ENCODE data around the gene PDLIM1. TPM values are rescaled to one million over a fixed set of nuclear protein-coding genes. Genes with fewer than 3 reads are reported as not detected.
A peak's percentile ranks its signal among the peaks of the same experiment; 100 is the strongest.

The PDLIM1 gene
- total RNA-seq, result 67.1 TPM

- DNase-seq (ENCODE audit: low spot score) (peak; percentile 86), ATAC-seq (peak; percentile 90)
These were observed at the start of gene PDLIM1 for GRCh38 chr10:95290461-95291364. Gene PDLIM1, minus strand, starts transcription at chr10:95291003. Its CDS starts 88 bp downstream, at chr10:95290915.

GRCh38 chr10:95339863-95340262, 49.1 kb upstream of the PDLIM1 start:
- ATAC-seq (no peak), DNase-seq (ENCODE audit: low spot score) (no peak)

GRCh38 chr10:95337423-95338160, 46.8 kb upstream of the PDLIM1 start:
- ATAC-seq, result peak; percentile 37
- no peak for DNase-seq (ENCODE audit: low spot score)

- ATAC-seq, result no peak
- DNase-seq (ENCODE audit: low spot score), result no peak
These were observed 45.9 kb upstream of the PDLIM1 start for GRCh38 chr10:95336702-95337101.

GRCh38 chr10:95335933-95336699, 45.3 kb upstream of the PDLIM1 start:
- DNase-seq (ENCODE audit: low spot score), result no peak
- ATAC-seq, result no peak

GRCh38 chr10:95334805-95335144, 44.0 kb upstream of the PDLIM1 start:
- no peak for DNase-seq (ENCODE audit: low spot score)
- no peak for ATAC-seq

- DNase-seq (ENCODE audit: low spot score) (no peak), ATAC-seq (peak; percentile 60)
These were observed 43.4 kb upstream of the PDLIM1 start for GRCh38 chr10:95333997-95334804.

- DNase-seq (ENCODE audit: low spot score), result no peak
- ATAC-seq, result no peak
These were observed 42.0 kb upstream of the PDLIM1 start for GRCh38 chr10:95332666-95333249.

- ATAC-seq (no peak), DNase-seq (ENCODE audit: low spot score) (no peak)
These were observed 40.9 kb upstream of the PDLIM1 start for GRCh38 chr10:95331596-95332130.

- ATAC-seq, result peak; percentile 39
- no peak for DNase-seq (ENCODE audit: low spot score)
These were observed 40.2 kb upstream of the PDLIM1 start for GRCh38 chr10:95330966-95331453.

GRCh38 chr10:95329296-95329695, 38.5 kb upstream of the PDLIM1 start:
- ATAC-seq, result no peak
- DNase-seq (ENCODE audit: low spot score), result no peak

- ATAC-seq (no peak), DNase-seq (ENCODE audit: low spot score) (no peak)
These were observed 37.2 kb upstream of the PDLIM1 start for GRCh38 chr10:95328013-95328412.

GRCh38 chr10:95327367-95327766, 36.6 kb upstream of the PDLIM1 start:
- DNase-seq (ENCODE audit: low spot score), result peak; percentile 66
- peak; percentile 57 for ATAC-seq

- ATAC-seq (no peak), DNase-seq (ENCODE audit: low spot score) (no peak)
These were observed 35.6 kb upstream of the PDLIM1 start for GRCh38 chr10:95326396-95326795.

GRCh38 chr10:95325863-95326262, 35.1 kb upstream of the PDLIM1 start:
- DNase-seq (ENCODE audit: low spot score), result no peak
- no peak for ATAC-seq

- ATAC-seq, result peak; percentile 81
- DNase-seq (ENCODE audit: low spot score), result no peak
These were observed 33.8 kb upstream of the PDLIM1 start for GRCh38 chr10:95324436-95325268.

GRCh38 chr10:95321554-95322301, 30.9 kb upstream of the PDLIM1 start:
- ATAC-seq (no peak), DNase-seq (ENCODE audit: low spot score) (no peak)

GRCh38 chr10:95319239-95319638, 28.4 kb upstream of the PDLIM1 start:
- DNase-seq (ENCODE audit: low spot score), result no peak
- ATAC-seq, result no peak
